Endothelial cell of umbilical vein (primary cell): ENCODE data around the gene RNLS. TPM values are rescaled to one million over a fixed set of nuclear protein-coding genes. Genes with fewer than 3 reads are reported as not detected.

Experiments used
- BruUV-seq: library from RNA; stranded (reverse); fragments of 400-500 nt; replicated peaks from 2 replicates; lab custom pipeline; 2021; lab: Mats Ljungman, UMichigan
- CTCF ChIA-PET: fragments of 300-600, 350-600 bp; sonication (Branson Sonifier 250); formaldehyde crosslinking; loops from one replicate; lab custom pipeline; 2021; ENCODE audit warnings: antibody characterized with exemption, inconsistent platforms; lab: Charles Lee
- POLR2A ChIA-PET: fragments of 300-600, 350-600 bp; sonication (Branson Sonifier 250); formaldehyde crosslinking; loops from one replicate; lab custom pipeline; 2021; ENCODE audit warnings: antibody characterized with exemption, inconsistent platforms; lab: Charles Lee
- DNase-seq: peaks from one replicate; pipeline ENCODE4 v3.0.0-alpha.2; 2011; ENCODE audit warnings: low read depth, low spot score
- FAIRE-seq: peaks from 2 replicates; lab custom pipeline; 2011; peaks lifted over from hg19 to GRCh38; lab: Jason Lieb, UNC
- H2AFZ ChIP-seq: 2 replicates; pipeline ENCODE4 v1.6.0; 2012; ENCODE audit warnings: low read depth, low read length, control low read depth, inconsistent platforms
- H3K27ac ChIP-seq: 2 replicates; pipeline ENCODE4 v1.5.1; 2011; ENCODE audit warnings: low read depth, mild to moderate bottlenecking, control low read depth, low read length, moderate library complexity; ENCODE audit not compliant: insufficient read depth
- H3K27me3 ChIP-seq, 2 experiments: 2 replicates each; pipeline versions ENCODE4 v1.6.0 to v1.6.1; 2011; ENCODE audit warnings: low read length in 2 of 2, mixed read lengths in 1 of 2; ENCODE audit not compliant: control insufficient read depth in 2 of 2, insufficient read depth in 2 of 2
- H3K36me3 ChIP-seq, 2 experiments: 2 replicates in 1 of 2; 3 replicates in 1 of 2; pipeline ENCODE4 v1.5.1; 2011; ENCODE audit warnings: low read length in 2 of 2, mild to moderate bottlenecking in 1 of 2, moderate library complexity in 1 of 2; ENCODE audit not compliant: control insufficient read depth in 2 of 2, insufficient read depth in 2 of 2; ENCODE audit errors: extremely low read depth in 1 of 2
- H3K4me1 ChIP-seq: 3 replicates; pipeline ENCODE4 v1.5.1; 2011; ENCODE audit warnings: mild to moderate bottlenecking, low read length; ENCODE audit not compliant: control insufficient read depth, insufficient read depth; ENCODE audit errors: extremely low read depth
- H3K4me2 ChIP-seq: 2 replicates; pipeline ENCODE4 v1.6.1; 2011; ENCODE audit warnings: low read length, control low read depth, mixed read lengths; ENCODE audit not compliant: insufficient read depth
- H3K4me3 ChIP-seq, 3 experiments: fragments of 200-600 bp in 1 of 3; sonication (generic), shearing (Covaris generic) in 1 of 3; replicated peaks in 1 of 3; 2 replicates each; pipeline ENCODE4 v1.5.1; 2011 to 2016; ENCODE audit warnings: control low read depth in 3 of 3, low read length in 3 of 3, mild to moderate bottlenecking in 2 of 3, inconsistent platforms in 1 of 3, low read depth in 1 of 3, moderate library complexity in 1 of 3; ENCODE audit not compliant: insufficient read depth in 1 of 3
- H3K79me2 ChIP-seq: 2 replicates; pipeline ENCODE4 v1.6.0; 2012; ENCODE audit warnings: low read length, inconsistent platforms; ENCODE audit not compliant: control insufficient read depth, insufficient read depth
- H3K9ac ChIP-seq: replicated peaks from 2 replicates; pipeline ENCODE3; 2011; ENCODE audit warnings: low read length, control low read depth; ENCODE audit not compliant: insufficient read depth; ENCODE audit errors: extremely low read depth
- H3K9me1 ChIP-seq: replicated peaks from 3 replicates; pipeline ENCODE4 v1.6.0; 2011; ENCODE audit warnings: mild to moderate bottlenecking, low read length; ENCODE audit not compliant: control insufficient read depth, insufficient read depth; ENCODE audit errors: extremely low read depth
- H3K9me3 ChIP-seq: replicated peaks from 2 replicates; pipeline ENCODE4 v1.5.1; 2012; ENCODE audit warnings: low read length, inconsistent platforms; ENCODE audit not compliant: control insufficient read depth, insufficient read depth
- H4K20me1 ChIP-seq: replicated peaks from 2 replicates; pipeline ENCODE3; 2011; ENCODE audit warnings: mild to moderate bottlenecking, low read length; ENCODE audit not compliant: control insufficient read depth, insufficient read depth; ENCODE audit errors: extremely low read depth
- CTCF ChIP-seq, 2 donors: IDR thresholded peaks; 1 replicate in 1 of 2; 2 replicates in 1 of 2; pipeline ENCODE4 v1.5.1; 2011; ENCODE audit warnings: low read length in 2 of 2, mild to moderate bottlenecking in 2 of 2, moderate library complexity in 2 of 2, control low read depth in 1 of 2, inconsistent platforms in 1 of 2, low read depth in 1 of 2; ENCODE audit not compliant: insufficient read depth in 1 of 2; ENCODE audit errors: extremely low read depth in 1 of 2
- FOS ChIP-seq: IDR thresholded peaks from 2 replicates; pipeline ENCODE4 v1.6.1; 2011; ENCODE audit warnings: mild to moderate bottlenecking, low read length, moderate library complexity, borderline replicate concordance; ENCODE audit not compliant: insufficient read depth
- GATA2 ChIP-seq: IDR thresholded peaks from 2 replicates; pipeline ENCODE4 v1.7.0; 2011; ENCODE audit warnings: low read depth, mild to moderate bottlenecking, moderate library complexity, mixed read lengths, low read length; ENCODE audit not compliant: insufficient read length, insufficient read depth
- MYC ChIP-seq: IDR thresholded peaks from one replicate; pipeline ENCODE4 v1.6.1; 2011; ENCODE audit warnings: mild to moderate bottlenecking, low read depth, low read length
- POLR2A ChIP-seq: IDR thresholded peaks from 2 replicates; pipeline ENCODE4 v1.6.1; 2012; ENCODE audit warnings: low read depth, mild to moderate bottlenecking, control low read depth, low read length
- dilution Hi-C: fragments of 300-500 bp; cut with MboI; formaldehyde crosslinking; loops from one replicate; pipeline ENCODE4 v1.15.0; 2019; ENCODE audit warnings: low sequenced_read_pairs; ENCODE audit not compliant: extremely low pct_ligation_motif_present
- intact Hi-C: fragments of 100-400 bp; cut with micrococcal nuclease; formaldehyde crosslinking; loops from one replicate; pipeline ENCODE4 v1.10.0; 2022
- polyA plus RNA-seq, 4 experiments: library from polyadenylated mRNA; depleted of rRNA in 3 of 4; stranded (reverse) in 3 of 4; unstranded in 1 of 4; fragments of >200 nt; gene quantifications; 2 replicates each; pipeline versions ENCODE4 v1.2.1 to v1.2.3, GENCODE V29; 2011 to 2012; ENCODE audit warnings: missing spikeins in 1 of 4
- total RNA-seq: library from RNA; stranded (reverse); gene quantifications from 2 replicates; pipeline ENCODE4 v1.2.3, GENCODE V29; 2021

The RNLS gene
- total and polyA plus RNA-seq, 2 donors (not counting 3 experiments of a cell fraction or from before 2014, with no cell fraction given): 2.5 to 4.6 TPM

- no peak overlapping the region for H2AFZ ChIP-seq
- no peaks in the 10 kb centered on the region for H3K9me1 ChIP-seq
- ChIA-PET CTCF (interaction anchor here (1.3 to 1.8 kb wide), 2 partner anchors 16 to 17 kb away, joined by 4 to 6 read pairs; no protein-coding TSS in a partner anchor), POLR2A (no interaction called here)
- FAIRE-seq: no peak
- H3K4me2 ChIP-seq: no peak overlapping the region
- H3K9me3 ChIP-seq: no peaks in the 10 kb centered on the region
- H3K9ac ChIP-seq: no peak overlapping the region
- no peak overlapping the region for H3K27ac ChIP-seq
- H3K79me2 ChIP-seq: no peaks in the 10 kb centered on the region
- BruUV-seq: no TSS peak
- no peak overlapping the region for H3K4me3 ChIP-seq
- no peak for DNase-seq
- no peaks in the 10 kb centered on the region for H3K36me3 ChIP-seq
- no peaks in the 10 kb centered on the region for H3K4me1 ChIP-seq
- TF ChIP-seq MYC (no peak), FOS (no peak), GATA2 (no peak), POLR2A (no peak), CTCF (IDR thresholded peaks at IDR 0.05; ENCODE audit: extremely low read depth in 1 of 2, insufficient read depth in 1 of 2, low read depth in 1 of 2, low read length in 2 of 2) (no peak)
- intact Hi-C loops (no loop called here), dilution Hi-C loops (no loop called here)
- no peaks in the 10 kb centered on the region for H4K20me1 ChIP-seq
- no peaks in the 10 kb centered on the region for H3K27me3 ChIP-seq
These were observed 210.1 kb downstream of the RNLS start for GRCh38 chr10:88372881-88373592.
